ENCODE measurements around the gene MFAP5. TPM values are rescaled to one million over a fixed set of nuclear protein-coding genes. Genes with fewer than 3 reads are reported as not detected.

Gene MFAP5
- total and polyA plus RNA-seq, 2 donors (not counting 1 experiment from before 2014, with no cell fraction given), result 1.3 to 2.0 TPM

GRCh38 chr12:8677362-8677761 lies 14.7 kb upstream of the MFAP5 start:
- no peak overlapping the region for H2AFZ ChIP-seq (ENCODE audit: low read length)

GRCh38 chr12:8676651-8677050 lies 14.0 kb upstream of the MFAP5 start:
- no peaks in the 10 kb centered on the region for H4K20me1 ChIP-seq (ENCODE audit: control insufficient read depth, extremely low read depth, insufficient read depth, low read length)
- H2AFZ ChIP-seq (ENCODE audit: low read length), result no peak overlapping the region
- H3K27me3 ChIP-seq (ENCODE audit: control insufficient read depth, insufficient read depth, low read length), result no peaks in the 10 kb centered on the region
- TF ChIP-seq CTCF (conservative IDR thresholded peaks at IDR 0.05 in 1 of 2, IDR thresholded peaks at IDR 0.05 in 1 of 2; ENCODE audit: low read depth in 1 of 2, low read length in 2 of 2) (no peak), EZH2 (IDR thresholded peaks at IDR 0.05; ENCODE audit: low read length, missing control alignments) (no peak)
- no peak overlapping the region for H3K4me3 ChIP-seq (replicated peaks in 1 of 4; ENCODE audit: control extremely low read depth in 1 of 4, insufficient read depth in 1 of 4, low read depth in 3 of 4, low read length in 4 of 4)
- H3K79me2 ChIP-seq (ENCODE audit: control insufficient read depth, insufficient read depth, low read length), result no peaks in the 10 kb centered on the region
- no peaks in the 10 kb centered on the region for H3K36me3 ChIP-seq (ENCODE audit: control insufficient read depth, insufficient read depth, low read length)
- H3K9ac ChIP-seq (ENCODE audit: insufficient read depth, low read length), result no peak overlapping the region
- no peaks in the 10 kb centered on the region for H3K4me1 ChIP-seq (ENCODE audit: control insufficient read depth, extremely low read depth, insufficient read depth, low read length)
- no peaks in the 10 kb centered on the region for H3K9me3 ChIP-seq (ENCODE audit: control insufficient read depth, insufficient read depth, low read depth, low read length)
- DNase-seq (ENCODE audit: low read depth in 2 of 2), result no peak
- no peak overlapping the region for H3K4me2 ChIP-seq (ENCODE audit: extremely low read depth, insufficient read depth, low read length)
- no peak overlapping the region for H3K27ac ChIP-seq (ENCODE audit: insufficient read depth, low read length)

More at GRCh38 chr12:8677362-8677761, 14.7 kb upstream of the MFAP5 start:
- no peaks in the 10 kb centered on the region for H3K9me3 ChIP-seq (ENCODE audit: control insufficient read depth, insufficient read depth, low read depth, low read length)
- H3K27me3 ChIP-seq (ENCODE audit: control insufficient read depth, insufficient read depth, low read length), result no peaks in the 10 kb centered on the region
- no peak overlapping the region for H3K27ac ChIP-seq (ENCODE audit: insufficient read depth, low read length)
- no peak for DNase-seq (ENCODE audit: low read depth in 2 of 2)
- H3K9ac ChIP-seq (ENCODE audit: insufficient read depth, low read length), result no peak overlapping the region
- no peak overlapping the region for H3K4me3 ChIP-seq (replicated peaks in 1 of 4; ENCODE audit: control extremely low read depth in 1 of 4, insufficient read depth in 1 of 4, low read depth in 3 of 4, low read length in 4 of 4)
- TF ChIP-seq EZH2 (IDR thresholded peaks at IDR 0.05; ENCODE audit: low read length, missing control alignments), result no peak
- H3K36me3 ChIP-seq (ENCODE audit: control insufficient read depth, insufficient read depth, low read length), result no peaks in the 10 kb centered on the region
- no peak overlapping the region for H3K4me2 ChIP-seq (ENCODE audit: extremely low read depth, insufficient read depth, low read length)
- no peaks in the 10 kb centered on the region for H4K20me1 ChIP-seq (ENCODE audit: control insufficient read depth, extremely low read depth, insufficient read depth, low read length)
- no peaks in the 10 kb centered on the region for H3K4me1 ChIP-seq (ENCODE audit: control insufficient read depth, extremely low read depth, insufficient read depth, low read length)
- no peaks in the 10 kb centered on the region for H3K79me2 ChIP-seq (ENCODE audit: control insufficient read depth, insufficient read depth, low read length)

GRCh38 chr12:8675591-8676036 lies 13.0 kb upstream of the MFAP5 start:
- Histone ChIP-seq H3K9me3 (ENCODE audit: control insufficient read depth, insufficient read depth, low read depth, low read length) (no peaks in the 10 kb centered on the region), H3K79me2 (ENCODE audit: control insufficient read depth, insufficient read depth, low read length) (no peaks in the 10 kb centered on the region), H2AFZ (ENCODE audit: low read length) (no peak overlapping the region), H4K20me1 (ENCODE audit: control insufficient read depth, extremely low read depth, insufficient read depth, low read length) (no peaks in the 10 kb centered on the region), H3K4me2 (ENCODE audit: extremely low read depth, insufficient read depth, low read length) (no peak overlapping the region), H3K4me1 (ENCODE audit: control insufficient read depth, extremely low read depth, insufficient read depth, low read length) (no peaks in the 10 kb centered on the region), H3K4me3 (replicated peaks in 1 of 4; ENCODE audit: control extremely low read depth in 1 of 4, insufficient read depth in 1 of 4, low read depth in 3 of 4, low read length in 4 of 4) (no peak overlapping the region), H3K27me3 (ENCODE audit: control insufficient read depth, insufficient read depth, low read length) (no peaks in the 10 kb centered on the region), H3K9ac (ENCODE audit: insufficient read depth, low read length) (no peak overlapping the region), H3K36me3 (ENCODE audit: control insufficient read depth, insufficient read depth, low read length) (no peaks in the 10 kb centered on the region), H3K27ac (ENCODE audit: insufficient read depth, low read length) (no peak overlapping the region)
- TF ChIP-seq CTCF (conservative IDR thresholded peaks at IDR 0.05 in 1 of 2, IDR thresholded peaks at IDR 0.05 in 1 of 2; ENCODE audit: low read depth in 1 of 2, low read length in 2 of 2), result no peak
- TF ChIP-seq EZH2 (IDR thresholded peaks at IDR 0.05; ENCODE audit: low read length, missing control alignments), result no peak
- no peak for DNase-seq (ENCODE audit: low read depth in 2 of 2)

Data from fibroblast of lung (primary cell).